ENCODE measurements around the gene SEPTIN7. TPM values are rescaled to one million over a fixed set of nuclear protein-coding genes. Genes with fewer than 3 reads are reported as not detected.
"Not testable (repeated sequence)": the region's sequence is repeated elsewhere in the genome, so short reads cannot be mapped to it uniquely, and the experiment has no call there.

SEPTIN7 gene
- total RNA-seq: 100 to 1,000 TPM; 198 to 224 TPM

- Mint-ChIP-seq H3K36me3 (peaks cover 26 to 32% of the 10 kb centered on the region in 2 donors), H3K9me3 (no peaks in the 10 kb centered on the region), H3K27ac (peak within 1 kb of the TSS; percentile 95 to 99)
- peak; percentile 91 to 92 for ATAC-seq
- DNase-seq (ENCODE audit: low spot score in 2 of 2): peak; percentile 99
Measured at GRCh38 chr7:35800718-35801391, at the start of gene SEPTIN7. Gene SEPTIN7, plus strand, starts transcription at chr7:35801057. Its CDS starts 153 bp downstream, at chr7:35801210.

GRCh38 chr7:35752742-35753141 is 48.1 kb upstream of the SEPTIN7 start:
- Mint-ChIP-seq H3K9me3 (peaks cover 0 to 5% of the 10 kb centered on the region in 2 donors), H3K36me3 (no peaks in the 10 kb centered on the region), H3K27ac (no peak overlapping the region)
- ATAC-seq: no peak
- DNase-seq (ENCODE audit: low spot score in 2 of 2): no peak

GRCh38 chr7:35753761-35754603 is 46.9 kb upstream of the SEPTIN7 start:
- DNase-seq (ENCODE audit: low spot score in 2 of 2): no peak
- no peaks in the 10 kb centered on the region for H3K36me3 Mint-ChIP-seq

GRCh38 chr7:35754741-35755140 is 46.1 kb upstream of the SEPTIN7 start:
- Mint-ChIP-seq H3K27ac (no peak overlapping the region), H3K9me3 (peaks cover 0 to 5% of the 10 kb centered on the region in 2 donors), H3K36me3 (no peaks in the 10 kb centered on the region)
- ATAC-seq: no peak
- DNase-seq (ENCODE audit: low spot score in 2 of 2): no peak

More at GRCh38 chr7:35753761-35754603, 46.9 kb upstream of the SEPTIN7 start:
- Mint-ChIP-seq H3K27ac (no peak overlapping the region), H3K9me3 (peaks cover 0 to 5% of the 10 kb centered on the region in 2 donors)
- no peak for ATAC-seq

GRCh38 chr7:35755711-35756110 is 45.1 kb upstream of the SEPTIN7 start:
- no peaks in the 10 kb centered on the region for H3K36me3 Mint-ChIP-seq
- no peaks in the 10 kb centered on the region for H3K9me3 Mint-ChIP-seq
- no peak for ATAC-seq
- no peak overlapping the region for H3K27ac Mint-ChIP-seq
- DNase-seq (ENCODE audit: low spot score in 2 of 2): no peak

- DNase-seq (ENCODE audit: low spot score in 2 of 2); ATAC-seq; H3K27ac Mint-ChIP-seq; H3K36me3 Mint-ChIP-seq; H3K9me3 Mint-ChIP-seq: not testable (repeated sequence)
Measured at GRCh38 chr7:35756453-35756852, 44.4 kb upstream of the SEPTIN7 start.

- no peak overlapping the region for H3K27ac Mint-ChIP-seq
- H3K36me3 Mint-ChIP-seq: no peaks in the 10 kb centered on the region
- H3K9me3 Mint-ChIP-seq: no peaks in the 10 kb centered on the region
- no peak for DNase-seq (ENCODE audit: low spot score in 2 of 2)
- ATAC-seq: no peak
Measured at GRCh38 chr7:35757574-35757973, 43.3 kb upstream of the SEPTIN7 start.

- DNase-seq (ENCODE audit: low spot score in 2 of 2): no peak
- Mint-ChIP-seq H3K36me3 (no peaks in the 10 kb centered on the region), H3K27ac (no peak overlapping the region), H3K9me3 (no peaks in the 10 kb centered on the region)
- no peak for ATAC-seq
Measured at GRCh38 chr7:35758421-35758820, 42.4 kb upstream of the SEPTIN7 start.

- Mint-ChIP-seq H3K9me3 (no peaks in the 10 kb centered on the region), H3K27ac (no peak overlapping the region), H3K36me3 (no peaks in the 10 kb centered on the region)
- DNase-seq (ENCODE audit: low spot score in 2 of 2) (no peak), ATAC-seq (no peak)
Measured at GRCh38 chr7:35760143-35760745, 40.6 kb upstream of the SEPTIN7 start.

GRCh38 chr7:35761871-35762677 is 38.8 kb upstream of the SEPTIN7 start:
- Mint-ChIP-seq H3K9me3 (no peaks in the 10 kb centered on the region), H3K36me3 (no peaks in the 10 kb centered on the region), H3K27ac (no peak overlapping the region)
- DNase-seq (ENCODE audit: low spot score in 2 of 2): no peak
- no peak for ATAC-seq

- Mint-ChIP-seq H3K36me3 (peaks cover 0 to 5% of the 10 kb centered on the region in 2 donors), H3K27ac (no peak overlapping the region), H3K9me3 (no peaks in the 10 kb centered on the region)
- no peak for ATAC-seq
- no peak for DNase-seq (ENCODE audit: low spot score in 2 of 2)
Measured at GRCh38 chr7:35762781-35763180, 38.1 kb upstream of the SEPTIN7 start.

GRCh38 chr7:35768346-35768745 is 32.5 kb upstream of the SEPTIN7 start:
- peaks cover 0 to 5% of the 10 kb centered on the region in 2 donors for H3K36me3 Mint-ChIP-seq
- ATAC-seq: no peak
- H3K27ac Mint-ChIP-seq: no peak overlapping the region
- no peak for DNase-seq (ENCODE audit: low spot score in 2 of 2)
- no peaks in the 10 kb centered on the region for H3K9me3 Mint-ChIP-seq

- H3K36me3 Mint-ChIP-seq: peaks cover 0 to 5% of the 10 kb centered on the region in 2 donors
- H3K27ac Mint-ChIP-seq: no peak overlapping the region
- H3K9me3 Mint-ChIP-seq: no peaks in the 10 kb centered on the region
- ATAC-seq (no peak), DNase-seq (ENCODE audit: low spot score in 2 of 2) (no peak)
Measured at GRCh38 chr7:35771776-35772175, 29.1 kb upstream of the SEPTIN7 start.

GRCh38 chr7:35773994-35774393 is 26.9 kb upstream of the SEPTIN7 start:
- no peak overlapping the region for H3K27ac Mint-ChIP-seq
- H3K36me3 Mint-ChIP-seq: no peaks in the 10 kb centered on the region
- no peaks in the 10 kb centered on the region for H3K9me3 Mint-ChIP-seq
- DNase-seq (ENCODE audit: low spot score in 2 of 2) (no peak), ATAC-seq (no peak)

- ATAC-seq (no peak), DNase-seq (ENCODE audit: low spot score in 2 of 2) (no peak)
- H3K27ac Mint-ChIP-seq: no peak overlapping the region
- H3K36me3 Mint-ChIP-seq: no peaks in the 10 kb centered on the region
- no peaks in the 10 kb centered on the region for H3K9me3 Mint-ChIP-seq
Measured at GRCh38 chr7:35776686-35777085, 24.2 kb upstream of the SEPTIN7 start.

GRCh38 chr7:35777121-35777520 is 23.7 kb upstream of the SEPTIN7 start:
- Mint-ChIP-seq H3K36me3 (no peaks in the 10 kb centered on the region), H3K27ac (no peak overlapping the region), H3K9me3 (no peaks in the 10 kb centered on the region)
- no peak for DNase-seq (ENCODE audit: low spot score in 2 of 2)
- no peak for ATAC-seq

All from activated naive CD4-positive, alpha-beta T cell treated with anti-CD3 and anti-CD28 coated beads, Interleukin-2, amount 50 U/mL, for 72 hours (primary cell).